BLaER1 treated with 17β-estradiol and CSF1 and Interleukin-3, amounts not matched to agents 10 nM and 100 nM (cell line): Measurements from ENCODE around the gene ATF6.
A peak's percentile ranks its signal among the peaks of the same experiment; 100 is the strongest.

Experiments
- H3K27ac ChIP-seq, 11 experiments: shearing (Covaris generic); formaldehyde crosslinking; 2 replicates each; pipeline ENCODE4 v1.8.1; 2022
- H3K27me3 ChIP-seq, 11 experiments: shearing (Covaris generic); formaldehyde crosslinking; 2 replicates each; pipeline ENCODE4 v1.8.1; 2022
- H3K36me3 ChIP-seq, 11 experiments: shearing (Covaris generic); formaldehyde crosslinking; 2 replicates each; pipeline ENCODE4 v1.8.1; 2022
- H3K4me1 ChIP-seq, 10 experiments: shearing (Covaris generic); formaldehyde crosslinking; 2 replicates each; pipeline ENCODE4 v1.8.1; 2022
- H3K4me2 ChIP-seq, 11 experiments: shearing (Covaris generic); formaldehyde crosslinking; 2 replicates each; pipeline ENCODE4 v1.8.1; 2022
- H3K4me3 ChIP-seq, 10 experiments: shearing (Covaris generic); formaldehyde crosslinking; 2 replicates each; pipeline ENCODE4 v1.8.1; 2022
- H3K9ac ChIP-seq, 11 experiments: shearing (Covaris generic); formaldehyde crosslinking; 2 replicates each; pipeline ENCODE4 v1.8.1; 2022
- H3K9me3 ChIP-seq, 11 experiments: shearing (Covaris generic); formaldehyde crosslinking; replicated peaks in 1 of 11; 2 replicates each; pipeline ENCODE4 v1.8.1; 2022
- H4K20me1 ChIP-seq, 11 experiments: shearing (Covaris generic); formaldehyde crosslinking; 2 replicates each; pipeline ENCODE4 v1.8.1; 2022
- Cebpa-rat ChIP-seq, 11 experiments: shearing (Covaris generic); IDR thresholded peaks; 2 replicates each; pipeline ENCODE4 v1.8.1; 2022

ATF6 gene

DNA sequence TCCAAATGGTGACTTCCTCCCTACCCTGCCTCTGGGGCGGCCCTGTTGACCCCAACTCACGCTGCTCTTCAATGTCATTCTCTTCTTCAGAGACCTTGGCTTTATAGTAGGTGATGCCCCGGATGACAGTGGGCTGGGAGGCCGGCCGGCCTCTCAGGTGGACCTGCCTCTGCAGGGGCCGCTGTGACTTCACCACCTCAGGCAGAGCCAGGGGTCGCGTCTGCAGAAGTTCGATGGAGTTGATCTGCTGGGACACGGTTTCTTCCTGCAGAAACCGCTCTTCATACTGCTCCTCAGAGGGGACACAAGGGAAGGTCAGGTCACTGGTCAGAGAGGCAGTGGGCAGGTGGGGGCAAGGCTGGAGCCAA lies 233.9 kb downstream of the ATF6 start:
- Histone ChIP-seq H3K27me3 (no peaks in the 10 kb centered on the region), H4K20me1 (no peaks in the 10 kb centered on the region), H3K36me3 (peaks cover 0 to 75% (median 0%) of the 10 kb centered on the region in 11 experiments; a peak in 6 of 22 replicates), H3K4me3 (no peak overlapping the region), H3K9me3 (peaks cover 0 to 11% (median 0%) of the 10 kb centered on the region in 11 experiments; a peak in 5 of 22 replicates), H3K4me2 (peak overlapping the region in 4 of 11 experiments; percentile 48 to 92 (median 56); a peak in 7 of 22 replicates), H3K4me1 (peaks cover 21 to 71% (median 32%) of the 10 kb centered on the region in 10 experiments), H3K9ac (no peak overlapping the region), H3K27ac (peak overlapping the region in 2 of 11 experiments; percentile 34 to 55; a peak in 4 of 22 replicates)
- no peak for TF ChIP-seq Cebpa-rat (IDR thresholded peaks at IDR 0.05)

DNA sequence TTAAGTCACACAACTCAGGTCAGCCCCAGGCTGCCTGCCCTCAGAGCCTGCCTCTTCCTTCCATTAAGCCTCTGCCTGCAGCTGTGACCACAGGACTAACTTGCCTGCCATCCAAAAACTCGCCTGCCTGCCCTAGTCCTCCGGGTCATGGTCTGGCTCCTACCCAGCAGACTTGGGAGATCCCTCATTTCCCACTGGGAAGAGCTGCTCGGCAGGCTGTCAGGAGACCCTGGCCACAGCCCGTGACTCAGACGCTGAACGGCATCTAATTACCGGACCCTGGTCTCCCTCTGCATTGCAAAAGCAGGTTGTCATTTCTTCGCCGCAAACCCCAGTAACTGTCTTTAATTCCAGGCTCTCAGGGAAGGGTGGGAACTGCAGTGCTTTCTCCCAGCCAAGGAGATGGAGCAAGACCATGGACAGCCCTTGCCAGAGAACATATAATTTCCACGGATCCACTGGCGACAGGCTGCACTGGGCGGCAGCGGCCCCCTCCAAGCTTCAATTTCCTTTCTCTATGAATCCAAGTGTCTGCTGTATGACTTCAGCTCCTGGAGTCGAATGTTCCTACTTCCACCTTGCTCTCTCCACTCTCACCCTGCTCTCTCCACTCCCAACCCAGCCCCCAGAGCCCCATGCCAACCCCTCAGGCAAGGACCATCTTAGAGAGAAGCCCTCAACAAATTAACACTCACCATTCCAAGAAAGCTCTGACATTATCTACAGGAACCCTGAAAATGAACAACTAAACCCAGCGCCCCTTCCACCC lies 237.1 kb downstream of the ATF6 start:
- Histone ChIP-seq H3K36me3 (peaks cover 0 to 62% (median 0%) of the 10 kb centered on the region in 11 experiments; a peak in 4 of 22 replicates), H3K27ac (peak overlapping the region in 10 of 11 experiments; percentile 15 to 97 (median 66); a peak in 18 of 22 replicates), H3K4me2 (peak overlapping the region; percentile 46 to 92 (median 65)), H3K27me3 (no peaks in the 10 kb centered on the region), H3K4me3 (peak overlapping the region in 4 of 10 experiments; percentile 4 to 39 (median 36); a peak in 6 of 20 replicates), H3K9me3 (peaks cover 0 to 8% (median 0%) of the 10 kb centered on the region in 11 experiments; a peak in 5 of 22 replicates), H3K4me1 (peaks cover 21 to 98% (median 35%) of the 10 kb centered on the region in 10 experiments), H4K20me1 (no peaks in the 10 kb centered on the region), H3K9ac (peak overlapping the region in 6 of 11 experiments; percentile 29 to 85 (median 80); a peak in 11 of 22 replicates)
- no peak for TF ChIP-seq Cebpa-rat (IDR thresholded peaks at IDR 0.05)

DNA sequence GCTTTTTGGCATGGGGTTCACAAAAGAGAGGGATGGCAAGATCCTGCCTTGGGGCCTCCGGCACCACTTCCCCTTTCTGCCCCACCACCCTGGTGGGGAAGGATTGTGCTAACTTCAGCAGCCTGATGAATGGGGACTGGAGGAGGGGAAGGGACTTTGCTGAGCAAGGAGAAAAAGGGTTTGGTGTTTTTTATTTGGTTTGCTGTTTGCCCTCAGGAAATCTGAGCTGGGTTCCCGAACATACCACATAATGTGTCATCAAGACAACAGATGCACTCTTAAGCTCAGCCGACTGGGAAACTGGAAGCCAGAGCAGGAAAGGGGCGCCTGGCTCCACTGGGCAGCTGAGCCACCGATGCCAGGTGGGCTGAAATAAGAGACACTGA lies 237.7 kb downstream of the ATF6 start:
- no peaks in the 10 kb centered on the region for H4K20me1 ChIP-seq
- no peak for TF ChIP-seq Cebpa-rat (IDR thresholded peaks at IDR 0.05)
- peak overlapping the region in 6 of 11 experiments; percentile 29 to 85 (median 80); a peak in 10 of 22 replicates for H3K9ac ChIP-seq
- H3K9me3 ChIP-seq = peaks cover 0 to 8% (median 0%) of the 10 kb centered on the region in 11 experiments; a peak in 5 of 22 replicates
- peak overlapping the region; percentile 46 to 92 (median 65) for H3K4me2 ChIP-seq
- H3K4me3 ChIP-seq = peak overlapping the region in 4 of 10 experiments; percentile 4 to 39 (median 36); a peak in 4 of 20 replicates
- H3K36me3 ChIP-seq = peaks cover 0 to 62% (median 0%) of the 10 kb centered on the region in 11 experiments; a peak in 4 of 22 replicates
- peak overlapping the region in 10 of 11 experiments; percentile 12 to 97 (median 66); a peak in 17 of 22 replicates for H3K27ac ChIP-seq
- no peaks in the 10 kb centered on the region for H3K27me3 ChIP-seq
- H3K4me1 ChIP-seq = peaks cover 21 to 98% (median 31%) of the 10 kb centered on the region in 10 experiments

- Histone ChIP-seq H3K4me1 (peaks cover 21 to 98% (median 29%) of the 10 kb centered on the region in 10 experiments), H3K27ac (peak overlapping the region in 8 of 11 experiments; percentile 12 to 97 (median 84); a peak in 13 of 22 replicates), H3K36me3 (peaks cover 0 to 57% (median 0%) of the 10 kb centered on the region in 11 experiments; a peak in 3 of 22 replicates), H3K9ac (peak overlapping the region in 4 of 11 experiments; percentile 79 to 85 (median 84); a peak in 9 of 22 replicates), H3K4me3 (peak overlapping the region in 1 of 10 experiments; percentile 6; a peak in 2 of 20 replicates), H3K4me2 (peak overlapping the region; percentile 46 to 92 (median 65); a peak in 20 of 22 replicates), H4K20me1 (no peaks in the 10 kb centered on the region), H3K9me3 (peaks cover 0 to 8% (median 0%) of the 10 kb centered on the region in 11 experiments; a peak in 5 of 22 replicates), H3K27me3 (no peaks in the 10 kb centered on the region)
- TF ChIP-seq Cebpa-rat (IDR thresholded peaks at IDR 0.05) = no peak
Observed at GRCh38 chr1:162004441-162004950, 238.4 kb downstream of the ATF6 start.

GRCh38 chr1:162006081-162006480 lies 240.0 kb downstream of the ATF6 start:
- peak overlapping the region in 3 of 11 experiments; percentile 83 to 92 (median 91); a peak in 6 of 22 replicates for H3K4me2 ChIP-seq

DNA sequence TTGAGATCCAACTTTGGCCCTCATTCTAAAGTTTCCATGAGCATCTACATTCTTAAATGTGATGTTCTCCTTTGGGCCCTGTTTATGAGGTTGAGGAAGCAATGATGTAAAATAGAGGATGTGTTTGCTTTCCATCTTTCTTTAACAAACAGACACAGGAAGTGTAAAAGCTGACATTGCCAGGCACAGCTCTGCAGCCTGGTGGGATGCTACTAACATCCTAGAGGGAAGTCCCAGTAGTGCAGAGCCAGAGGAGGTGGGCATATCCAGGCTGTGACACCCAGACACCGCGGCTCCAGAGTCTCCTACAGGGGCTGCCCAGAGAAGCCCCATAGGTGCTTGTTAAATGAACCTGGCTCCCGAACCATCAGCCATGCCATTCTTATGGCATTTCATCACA lies 241.3 kb downstream of the ATF6 start:
- peaks cover 21 to 69% (median 27%) of the 10 kb centered on the region in 10 experiments for H3K4me1 ChIP-seq
- no peak overlapping the region for H3K4me3 ChIP-seq
- H3K36me3 ChIP-seq = peaks cover 0 to 61% (median 0%) of the 10 kb centered on the region in 11 experiments; a peak in 4 of 22 replicates
- H3K9me3 ChIP-seq = peaks cover 0 to 2% (median 0%) of the 10 kb centered on the region in 11 experiments; a peak in 1 of 22 replicates
- H3K27ac ChIP-seq = peak overlapping the region in 4 of 11 experiments; percentile 28 to 73 (median 62); a peak in 6 of 22 replicates
- H4K20me1 ChIP-seq = no peaks in the 10 kb centered on the region
- no peak for TF ChIP-seq Cebpa-rat (IDR thresholded peaks at IDR 0.05)
- H3K27me3 ChIP-seq = no peaks in the 10 kb centered on the region
- H3K4me2 ChIP-seq = peak overlapping the region in 4 of 11 experiments; percentile 22 to 92 (median 87); a peak in 6 of 22 replicates
- H3K9ac ChIP-seq = no peak overlapping the region

More at GRCh38 chr1:162006081-162006480, 240.0 kb downstream of the ATF6 start:
- no peak for TF ChIP-seq Cebpa-rat (IDR thresholded peaks at IDR 0.05)
- no peaks in the 10 kb centered on the region for H4K20me1 ChIP-seq
- H3K27me3 ChIP-seq = no peaks in the 10 kb centered on the region
- H3K4me3 ChIP-seq = no peak overlapping the region
- no peak overlapping the region for H3K9ac ChIP-seq
- peaks cover 0 to 8% (median 0%) of the 10 kb centered on the region in 11 experiments; a peak in 5 of 22 replicates for H3K9me3 ChIP-seq
- H3K36me3 ChIP-seq = peaks cover 0 to 61% (median 0%) of the 10 kb centered on the region in 11 experiments; a peak in 4 of 22 replicates
- H3K27ac ChIP-seq = peak overlapping the region in 3 of 11 experiments; percentile 60 to 97 (median 63); a peak in 3 of 22 replicates
- peaks cover 21 to 82% (median 29%) of the 10 kb centered on the region in 10 experiments for H3K4me1 ChIP-seq

DNA sequence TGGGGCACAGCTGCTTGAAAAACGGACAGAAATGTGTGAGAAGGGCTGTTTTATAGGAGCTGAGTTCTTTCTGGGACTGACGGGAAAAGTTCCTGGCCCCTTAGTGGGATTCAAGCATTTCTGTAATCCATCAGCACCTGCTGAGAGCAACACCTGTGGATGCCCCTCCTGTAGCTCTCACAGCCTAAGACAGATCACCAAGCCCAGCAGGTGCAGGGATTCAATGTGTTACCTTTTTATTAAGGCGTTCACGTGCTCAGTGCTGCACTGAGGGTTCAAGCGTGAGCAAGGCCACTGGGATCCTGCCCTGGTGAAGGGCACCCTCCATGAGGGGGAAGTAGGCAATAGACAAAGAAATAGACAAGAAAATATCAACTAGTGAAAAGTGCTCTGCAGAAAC lies 242.7 kb downstream of the ATF6 start:
- Histone ChIP-seq H3K27me3 (no peaks in the 10 kb centered on the region), H3K4me1 (peaks cover 10 to 57% (median 14%) of the 10 kb centered on the region in 10 experiments)

GRCh38 chr1:162009501-162010174 lies 243.5 kb downstream of the ATF6 start:
- no peak for TF ChIP-seq Cebpa-rat (IDR thresholded peaks at IDR 0.05)
- Histone ChIP-seq H3K4me2 (no peak overlapping the region), H3K27me3 (no peaks in the 10 kb centered on the region), H4K20me1 (no peaks in the 10 kb centered on the region), H3K9me3 (peaks cover 8 to 18% (median 12%) of the 10 kb centered on the region in 11 experiments; a peak in 21 of 22 replicates), H3K27ac (no peak overlapping the region), H3K4me3 (no peak overlapping the region), H3K36me3 (peaks cover 0 to 83% (median 0%) of the 10 kb centered on the region in 11 experiments; a peak in 4 of 22 replicates), H3K9ac (no peak overlapping the region), H3K4me1 (peaks cover 2 to 56% (median 6%) of the 10 kb centered on the region in 10 experiments; a peak in 18 of 20 replicates)

More for the DNA sequence above, 242.7 kb downstream of the ATF6 start:
- Histone ChIP-seq H4K20me1 (no peaks in the 10 kb centered on the region), H3K4me2 (peak overlapping the region in 1 of 11 experiments; percentile 91; a peak in 2 of 22 replicates), H3K27ac (peak overlapping the region in 1 of 11 experiments; percentile 7; a peak in 2 of 22 replicates), H3K36me3 (peaks cover 0 to 75% (median 0%) of the 10 kb centered on the region in 11 experiments; a peak in 4 of 22 replicates), H3K9me3 (peaks cover 8 to 14% (median 11%) of the 10 kb centered on the region in 11 experiments; a peak in 21 of 22 replicates), H3K9ac (no peak overlapping the region; a peak in 1 of 22 replicates), H3K4me3 (no peak overlapping the region)
- TF ChIP-seq Cebpa-rat (IDR thresholded peaks at IDR 0.05) = no peak
